ENCODE data around the gene GLTP. TPM values are rescaled to one million over a fixed set of nuclear protein-coding genes. Genes with fewer than 3 reads are reported as not detected.

Gene GLTP
- total RNA-seq, 1 experiment from 2014 or later, result 15.5 TPM

GRCh38 chr12:109818253-109818652 is 62.1 kb downstream of the GLTP start:
- H3K27me3 Mint-ChIP-seq (ENCODE audit: low read depth), result no peaks in the 10 kb centered on the region
- H3K27ac ChIP-seq (ENCODE audit: insufficient read length, low read depth, low read length), result no peak overlapping the region
- H4K91ac ChIP-seq (ENCODE audit: insufficient read length, low read depth, low read length), result no peak overlapping the region
- H3K23ac ChIP-seq (ENCODE audit: insufficient read length, low read depth, low read length), result no peak overlapping the region
- no peak overlapping the region for H3K56ac ChIP-seq (ENCODE audit: insufficient read length, low read depth, low read length)
- H3K18ac ChIP-seq (ENCODE audit: insufficient read length, low read depth, low read length), result no peak overlapping the region
- H2BK12ac ChIP-seq (ENCODE audit: insufficient read length, low read depth, low read length), result no peak overlapping the region
- H3K4ac ChIP-seq (ENCODE audit: low read depth, low read length), result no peak overlapping the region
- no peak overlapping the region for H2BK20ac ChIP-seq (ENCODE audit: low read depth, low read length, poor library complexity, severe bottlenecking)
- H3K4me3 Mint-ChIP-seq, result no peak overlapping the region
- no peaks in the 10 kb centered on the region for H3K79me2 ChIP-seq (ENCODE audit: insufficient read depth, low read length)
- H3K9me3 Mint-ChIP-seq, result no peaks in the 10 kb centered on the region
- no peaks in the 10 kb centered on the region for H3K27me3 ChIP-seq (ENCODE audit: insufficient read depth, low read length)
- no peak for DNase-seq
- no peak overlapping the region for H2AK5ac ChIP-seq (ENCODE audit: insufficient read length, low read length)
- no peaks in the 10 kb centered on the region for H3K36me3 Mint-ChIP-seq (ENCODE audit: insufficient read depth in 1 of 3, low read depth in 3 of 3)
- peaks cover 2% of the 10 kb centered on the region for H4K20me1 ChIP-seq (ENCODE audit: control insufficient read depth, insufficient read depth, insufficient read length)
- peaks cover 15 to 20% of the 10 kb centered on the region in 2 experiments for H3K4me1 Mint-ChIP-seq
- no peak for TF ChIP-seq CTCF (conservative IDR thresholded peaks at IDR 0.05)
- no peaks in the 10 kb centered on the region for H3K79me1 ChIP-seq (ENCODE audit: insufficient read depth, low read depth, low read length, poor library complexity, severe bottlenecking)
- no peak overlapping the region for H3K14ac ChIP-seq (ENCODE audit: insufficient read depth, low read length)
- no peaks in the 10 kb centered on the region for H3K23me2 ChIP-seq (ENCODE audit: insufficient read length, low read depth, low read length, poor library complexity, severe bottlenecking)
- no peak overlapping the region for H4K5ac ChIP-seq (ENCODE audit: insufficient read length, low read depth, low read length)
- no peak overlapping the region for H2BK120ac ChIP-seq (ENCODE audit: low read depth, low read length, poor library complexity, severe bottlenecking)
- H3K9ac ChIP-seq (ENCODE audit: extremely low read depth, insufficient read length, low read length), result no peak overlapping the region
- H3K4me2 ChIP-seq (ENCODE audit: insufficient read depth, insufficient read length, low read length), result no peak overlapping the region
- H3K4me1 ChIP-seq (ENCODE audit: insufficient read depth, low read length), result no peaks in the 10 kb centered on the region
- H2AFZ ChIP-seq (ENCODE audit: low read length), result no peak overlapping the region
- H3K27ac Mint-ChIP-seq, result no peak overlapping the region
- WGBS (ENCODE audit: extremely low coverage, insufficient read length, low lambda C conversion rate), result no CpG with 5 or more reads among the region's 9 CpGs
- H2BK5ac ChIP-seq (ENCODE audit: insufficient read length, low read length), result no peak overlapping the region
- no peaks in the 10 kb centered on the region for H3K9me3 ChIP-seq (ENCODE audit: control insufficient read depth, low read depth, low read length)
- no peak overlapping the region for H3T11ph ChIP-seq (ENCODE audit: low read length)
- H4K8ac ChIP-seq (replicated peaks; ENCODE audit: insufficient read length, low read depth, low read length), result no peak overlapping the region
- no peak overlapping the region for H2BK15ac ChIP-seq (ENCODE audit: low read depth, low read length)

Data from H9 (cell line).